ENCODE measurements around the gene RRP7A.
"Not testable (repeated sequence)": the region's sequence is repeated elsewhere in the genome, so short reads cannot be mapped to it uniquely, and the experiment has no call there.

Gene RRP7A

GRCh38 chr22:42535082-42535731 lies 15.6 kb upstream of the RRP7A start:
- DNase-seq, result not testable (repeated sequence)

GRCh38 chr22:42533638-42533977 lies 14.0 kb upstream of the RRP7A start:
- no peak for DNase-seq

DNA sequence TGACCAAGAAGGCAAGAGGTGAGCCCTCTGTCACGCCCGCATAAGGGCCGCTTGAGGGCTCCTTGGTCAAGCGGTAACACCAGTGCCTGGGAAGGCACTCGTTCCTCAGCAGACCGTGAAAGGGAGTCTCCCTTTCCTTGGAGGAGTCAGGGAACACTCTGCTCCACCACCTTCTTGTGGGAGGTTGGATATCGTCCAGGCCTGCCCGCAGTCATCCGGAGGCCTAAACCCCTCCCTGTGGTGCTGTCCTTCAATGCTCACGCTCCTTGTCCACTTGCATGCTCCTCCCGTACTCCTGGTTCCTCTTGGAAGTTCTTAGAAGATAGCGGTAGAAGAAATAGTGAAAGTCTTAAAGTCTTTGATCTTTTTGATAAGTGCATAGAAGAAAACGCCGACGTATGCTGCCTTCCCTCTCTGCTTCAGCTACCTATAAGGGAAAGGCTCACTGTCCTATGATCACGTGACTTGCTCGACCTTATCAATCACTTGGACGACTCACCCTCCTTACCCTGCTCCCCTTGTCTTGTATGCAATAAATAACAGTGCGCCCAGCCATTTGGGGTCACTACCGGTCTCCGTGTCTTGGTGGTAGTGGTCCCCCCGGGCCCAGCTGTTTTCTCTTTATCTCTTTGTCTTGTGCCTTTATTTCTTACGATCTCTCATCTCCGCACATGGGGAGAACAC lies 11.9 kb upstream of the RRP7A start:
- DNase-seq, result not testable (repeated sequence)

DNA sequence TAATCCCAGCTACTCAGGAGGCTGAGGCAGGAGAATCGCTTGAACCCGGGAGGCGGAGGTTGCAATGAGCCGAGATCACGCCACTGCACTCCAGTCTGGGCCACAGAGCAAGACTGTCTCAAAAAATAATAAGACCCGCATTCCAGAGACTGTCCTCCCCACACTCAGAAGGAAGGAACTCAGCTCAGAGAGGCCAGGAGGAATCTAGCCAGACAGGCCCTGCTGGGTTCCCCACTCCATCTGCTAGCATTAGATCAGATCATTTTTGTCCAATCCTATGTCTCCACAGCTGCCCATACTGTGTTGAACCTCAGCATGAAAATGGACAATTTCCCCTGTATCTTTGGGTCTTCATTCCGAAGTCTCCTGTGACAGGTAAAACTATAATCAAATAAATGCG lies 9.8 kb upstream of the RRP7A start:
- DNase-seq, result not testable (repeated sequence)

DNA sequence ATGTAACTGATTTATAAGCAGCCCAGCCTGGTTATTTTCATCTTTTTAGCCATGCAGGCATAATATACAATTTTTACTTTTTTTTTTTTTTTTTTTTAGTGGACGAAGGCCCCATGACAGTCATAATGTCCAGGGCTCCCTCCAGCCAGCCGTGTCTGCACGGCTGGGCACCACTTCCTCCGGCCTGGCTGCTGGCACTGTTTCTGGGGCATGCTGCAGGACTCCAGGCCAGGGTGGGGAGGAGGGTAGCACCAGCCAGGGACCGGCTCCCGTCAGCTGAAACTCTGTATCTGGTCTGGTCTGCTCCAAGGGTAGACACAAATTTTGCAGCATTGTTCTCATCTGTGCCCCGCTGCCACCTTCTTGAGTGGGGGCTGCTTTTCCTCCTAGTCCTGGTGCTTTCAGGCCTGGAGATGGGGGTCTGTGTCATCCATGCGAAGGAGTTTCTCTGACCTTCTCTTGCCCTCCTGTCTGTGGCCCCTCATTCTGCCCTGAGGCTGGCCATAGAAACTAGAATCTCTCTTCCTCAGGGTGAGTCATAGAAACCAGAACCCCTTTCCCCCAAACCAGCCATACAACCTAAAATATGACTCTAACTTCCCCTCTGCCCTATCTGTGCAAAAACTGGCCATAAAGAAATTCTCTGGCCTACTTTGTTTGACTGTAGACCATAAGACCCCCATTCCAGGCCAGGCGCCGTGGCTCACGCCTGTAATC lies 9.2 kb upstream of the RRP7A start:
- DNase-seq, result no peak

DNA sequence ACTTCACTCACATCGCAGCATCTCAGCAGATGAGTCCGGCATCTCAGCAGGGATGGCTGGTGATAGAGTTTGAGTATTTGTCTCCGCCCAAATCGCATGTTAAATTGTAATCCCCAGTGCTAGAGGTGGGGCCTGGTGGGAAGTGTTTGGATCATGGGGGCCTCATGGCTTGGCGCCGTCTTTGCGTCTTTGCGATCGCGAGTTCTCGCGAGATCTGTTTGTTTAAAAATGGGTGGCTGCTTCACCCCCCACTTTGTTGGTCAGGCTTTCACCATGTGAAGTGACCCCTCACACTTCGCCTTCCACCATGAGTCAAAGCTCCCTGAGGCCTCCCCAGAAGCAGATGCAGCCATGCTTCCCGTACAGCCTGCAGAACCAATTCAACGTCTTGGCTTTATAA lies 3.0 kb upstream of the RRP7A start:
- no peak for DNase-seq

DNA sequence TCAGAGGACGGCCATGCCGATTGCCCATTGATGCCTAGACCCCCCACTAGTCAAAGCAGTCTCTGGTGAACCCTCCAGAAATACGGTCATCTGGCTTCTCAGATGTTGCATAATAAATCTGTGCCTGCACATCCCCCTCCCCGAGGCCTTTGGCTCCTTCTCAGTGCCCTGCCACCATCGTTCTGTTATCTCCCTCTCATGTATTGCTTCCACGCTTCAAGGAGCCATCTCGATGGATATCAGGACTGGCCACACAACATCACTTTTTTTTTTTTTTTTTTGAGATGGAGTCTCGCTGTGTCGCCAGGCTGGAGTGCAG lies 1.6 kb upstream of the RRP7A start:
- no peak for DNase-seq

DNA sequence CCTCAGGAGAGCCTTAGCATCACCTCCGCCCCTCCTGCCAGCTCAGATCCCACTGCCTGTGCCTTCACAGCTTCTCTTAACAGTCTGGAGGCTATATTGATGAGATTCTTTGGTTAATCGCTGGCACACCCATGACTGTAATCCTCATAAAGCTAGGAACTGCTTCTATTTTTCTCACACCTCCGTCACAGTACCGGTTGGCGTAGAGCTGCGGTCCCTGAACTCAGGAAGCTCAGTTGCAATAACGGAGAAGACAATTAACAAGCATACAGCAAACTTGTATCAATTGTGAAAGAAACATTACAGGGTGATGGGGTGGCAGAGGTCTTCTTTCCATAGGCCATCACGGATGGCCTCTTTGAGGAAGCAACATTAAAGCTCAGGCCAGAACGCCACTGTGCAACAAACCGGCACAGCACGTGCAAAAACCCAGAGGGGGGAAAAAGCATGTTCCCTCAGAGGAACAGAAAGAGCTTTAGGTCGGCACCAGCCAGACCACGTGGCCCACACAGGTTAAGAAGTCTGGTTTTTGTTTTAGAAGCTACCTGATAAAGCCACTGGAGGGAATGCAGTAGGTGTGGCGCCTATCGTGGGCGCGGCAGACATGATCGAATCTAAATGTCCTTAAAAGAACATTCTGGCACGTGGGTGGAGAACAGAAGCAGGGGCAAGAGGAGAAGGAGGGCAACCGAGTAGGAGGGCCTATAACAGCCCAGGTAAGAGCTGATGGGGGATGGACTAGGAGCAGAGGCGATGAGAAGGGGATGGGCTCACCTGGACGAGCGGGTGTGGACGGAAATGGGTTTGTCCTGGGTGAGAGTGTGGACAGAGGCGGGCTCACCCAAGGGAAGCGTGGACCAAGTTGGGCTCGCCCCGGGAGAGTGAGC lies 715 bp downstream of the RRP7A start:
- DNase-seq, result not testable (repeated sequence)

GRCh38 chr22:42517103-42517502 lies 2.5 kb downstream of the RRP7A start:
- DNase-seq, result not testable (repeated sequence)

DNA sequence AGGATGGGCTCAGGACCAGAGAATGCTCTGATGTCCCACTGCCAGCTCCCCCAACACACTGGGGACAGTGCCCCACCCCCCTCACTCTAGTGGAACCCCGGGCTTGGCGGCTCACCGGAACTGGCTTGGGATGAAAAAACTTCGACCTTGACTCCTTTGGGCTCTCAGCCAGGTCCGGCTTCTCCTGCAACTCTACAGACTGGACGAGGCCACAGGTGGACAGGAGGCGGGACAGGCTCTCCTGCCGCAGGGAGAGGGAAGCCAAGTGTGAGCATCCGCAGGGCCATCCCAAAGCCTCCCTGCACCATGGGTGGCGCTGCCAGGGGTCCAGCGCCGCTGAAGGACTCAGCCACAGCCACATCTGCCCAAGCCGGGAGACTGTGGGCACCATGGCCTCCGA lies 3.7 kb downstream of the RRP7A start:
- no peak for DNase-seq

DNA sequence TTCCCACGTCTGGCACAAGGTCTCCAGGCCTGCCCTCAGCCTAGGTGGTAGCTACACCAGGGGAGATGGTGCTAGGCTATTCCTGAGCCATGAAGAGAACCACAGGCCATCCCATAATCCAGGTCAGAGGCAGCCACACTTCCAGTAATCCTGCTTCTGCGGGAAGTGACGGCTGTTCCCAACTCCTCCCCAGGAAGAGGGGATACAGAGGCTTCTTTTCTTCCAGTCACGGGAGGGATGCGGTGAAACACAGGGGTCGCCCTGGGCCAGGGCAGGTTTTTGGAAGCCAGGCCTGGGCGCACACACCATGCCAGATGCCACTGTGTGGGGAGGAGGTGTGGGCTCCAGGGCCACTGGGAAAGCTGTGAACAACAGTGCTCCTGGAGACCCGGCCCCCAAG lies 4.3 kb downstream of the RRP7A start:
- not testable (repeated sequence) for DNase-seq

- DNase-seq, result not testable (repeated sequence)
Measured at GRCh38 chr22:42514331-42514730, 5.3 kb downstream of the RRP7A start.

DNA sequence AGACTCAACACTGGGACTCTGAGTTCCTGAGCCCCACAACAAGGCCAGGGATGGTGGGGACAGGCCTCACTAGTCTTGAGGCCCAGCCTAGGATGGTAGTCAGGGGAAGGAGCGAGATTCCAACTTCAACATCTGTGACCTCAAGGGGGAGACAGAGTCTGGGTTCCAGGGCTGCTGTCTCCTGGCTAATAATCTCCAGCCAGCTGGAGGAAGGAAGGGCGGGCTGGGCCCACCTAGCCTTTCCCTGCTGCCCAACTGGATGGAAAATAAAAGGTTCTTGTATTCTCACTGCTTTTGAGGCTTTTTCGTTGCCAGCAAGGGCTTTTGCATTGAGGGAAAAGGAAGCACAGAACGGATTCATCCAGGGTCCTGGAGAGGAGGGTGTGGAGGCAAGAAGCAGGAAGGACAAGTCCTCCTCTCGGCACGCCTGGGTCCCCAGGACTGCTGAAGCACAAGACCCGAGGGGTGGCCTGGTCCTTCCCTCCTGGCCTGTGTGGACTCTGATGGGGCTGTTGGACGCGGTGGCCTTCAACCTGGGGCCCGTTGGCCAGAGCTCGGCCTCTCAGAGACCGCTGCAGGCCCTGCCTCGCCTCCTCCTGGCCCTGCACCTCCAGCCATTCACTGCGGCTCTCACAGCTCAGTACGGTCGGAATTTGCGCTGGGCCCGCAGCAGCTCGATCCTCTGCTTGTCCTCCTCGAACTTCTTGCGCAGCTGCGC lies 7.2 kb downstream of the RRP7A start:
- DNase-seq, result not testable (repeated sequence)

DNA sequence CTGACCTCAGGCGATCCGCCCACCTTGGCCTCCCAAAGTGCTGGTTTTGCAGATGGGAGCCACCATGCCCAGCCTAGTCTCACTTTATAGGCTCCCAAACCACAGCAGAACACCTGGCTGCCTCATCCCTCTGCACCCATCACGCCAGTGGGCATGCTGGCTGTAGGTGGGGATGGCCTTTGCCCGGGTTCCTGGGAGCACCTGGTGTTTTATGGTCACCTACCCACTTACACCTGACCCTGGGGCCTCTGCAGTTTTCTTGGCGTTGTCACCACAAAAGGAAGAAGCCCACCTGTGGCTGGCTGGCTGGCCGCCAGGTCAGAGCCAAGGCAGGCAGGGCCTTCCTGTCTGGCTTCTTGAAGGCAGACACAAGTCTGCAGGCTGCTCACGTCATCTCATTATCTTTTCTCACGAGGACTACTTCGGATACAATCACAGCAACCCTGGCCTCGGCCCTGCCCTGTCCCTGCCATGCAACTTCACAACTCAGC lies 8.2 kb downstream of the RRP7A start:
- DNase-seq, result no peak

GRCh38 chr22:42509548-42509947 lies 10.0 kb downstream of the RRP7A start:
- no peak for DNase-seq

DNA sequence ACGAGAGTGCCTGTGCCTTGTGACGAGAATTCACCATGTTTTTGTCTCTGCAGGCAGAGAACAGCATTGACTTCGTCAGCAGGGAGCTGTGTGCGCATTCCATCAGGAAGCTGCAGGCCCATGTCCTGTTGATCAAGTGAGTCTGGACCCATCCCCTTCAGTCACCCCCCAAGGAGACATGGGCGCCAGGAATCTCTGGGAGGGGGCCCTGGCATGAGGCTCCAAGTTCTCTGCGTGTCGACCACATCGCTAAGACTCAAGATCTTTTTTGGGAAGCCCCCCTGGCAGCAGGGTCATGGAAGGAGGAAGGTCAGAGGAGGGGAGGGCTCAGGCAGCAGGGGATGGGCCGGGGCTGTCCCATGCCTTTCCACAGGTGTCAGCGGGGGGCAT lies 10.6 kb downstream of the RRP7A start:
- not testable (repeated sequence) for DNase-seq

- not testable (repeated sequence) for DNase-seq
Measured at GRCh38 chr22:42508327-42508974, 11.1 kb downstream of the RRP7A start.

GRCh38 chr22:42500836-42501179 lies 18.8 kb downstream of the RRP7A start:
- DNase-seq, result no peak

- no peak for DNase-seq
Measured at GRCh38 chr22:42500161-42500835, 19.3 kb downstream of the RRP7A start.

- not testable (repeated sequence) for DNase-seq
Measured at GRCh38 chr22:42499773-42500160, 19.8 kb downstream of the RRP7A start.

- not testable (repeated sequence) for DNase-seq
Measured at GRCh38 chr22:42495533-42496141, 24.0 kb downstream of the RRP7A start.

All from NCI-H524 treated with DMSO at 0.1 percent for 48 hours (cell line).